Fibroblast of skin of left biceps (primary cell): ENCODE data around the gene IRF3.

Experiments
- DNase-seq, 2 experiments: peaks; one replicate each; pipeline ENCODE4 v3.0.0-alpha.2; 2013; ENCODE audit warnings: low read depth in 2 of 2

Gene IRF3

GRCh38 chr19:49687566-49688316 lies 22.1 kb upstream of the IRF3 start:
- no peak for DNase-seq

- no peak for DNase-seq
These were observed 21.5 kb upstream of the IRF3 start for GRCh38 chr19:49687150-49687549.

- DNase-seq, result no peak
These were observed 20.9 kb upstream of the IRF3 start for GRCh38 chr19:49686503-49687088.

- DNase-seq, result no peak
These were observed 20.2 kb upstream of the IRF3 start for GRCh38 chr19:49685845-49686332.

- no peak for DNase-seq
These were observed 19.4 kb upstream of the IRF3 start for GRCh38 chr19:49684983-49685553.

GRCh38 chr19:49684251-49684982 lies 18.8 kb upstream of the IRF3 start:
- DNase-seq, result no peak

- no peak for DNase-seq
These were observed 18.2 kb upstream of the IRF3 start for GRCh38 chr19:49683814-49684250.

GRCh38 chr19:49682274-49682673 lies 16.6 kb upstream of the IRF3 start:
- DNase-seq, result no peak

GRCh38 chr19:49681830-49682229 lies 16.2 kb upstream of the IRF3 start:
- no peak for DNase-seq

GRCh38 chr19:49680421-49681351 lies 15.0 kb upstream of the IRF3 start:
- peak; percentile 50 for DNase-seq

GRCh38 chr19:49679771-49680413 lies 14.2 kb upstream of the IRF3 start:
- no peak for DNase-seq

GRCh38 chr19:49678985-49679770 lies 13.5 kb upstream of the IRF3 start:
- no peak for DNase-seq

- no peak for DNase-seq
These were observed 12.4 kb upstream of the IRF3 start for GRCh38 chr19:49677901-49678674.

GRCh38 chr19:49677231-49677900 lies 11.7 kb upstream of the IRF3 start, which contains the start of gene PRMT1:
TSS of gene PRMT1 (plus strand) at chr19:49677271. CDS start at chr19:49677281, 10 bp downstream.
- DNase-seq, result no peak

- peak; percentile 100 for DNase-seq
These were observed 11.2 kb upstream of the IRF3 start for GRCh38 chr19:49676784-49677230.

- DNase-seq, result peak in 1 of 2 experiments; percentile 80
These were observed 10.6 kb upstream of the IRF3 start for GRCh38 chr19:49676136-49676783.

- DNase-seq, result no peak
These were observed 6.7 kb upstream of the IRF3 start for GRCh38 chr19:49672131-49672919.
